T-helper 1 cell treated with Interleukin-12 subunit alpha and Interleukin-12 subunit beta and Interleukin-4 antibody, amounts not matched to agents 30 ng/mL and 1 ng/mL, for 36 hours (primary cell): ENCODE measurements around the gene RXRA. TPM values are rescaled to one million over a fixed set of nuclear protein-coding genes. Genes with fewer than 3 reads are reported as not detected.

Experiments used
- intact Hi-C: fragments of 100-400 bp; cut with micrococcal nuclease; formaldehyde crosslinking; loops from one replicate; pipeline ENCODE4 v1.15.1; 2024
- total RNA-seq: library from RNA; stranded (reverse); gene quantifications from 2 replicates; pipeline ENCODE4 v1.2.3, GENCODE V29; 2022

RXRA gene
- total RNA-seq, 1 donor from 2014 or later, result 2.0 TPM

GRCh38 chr9:134349936-134350335 lies 23.7 kb downstream of the RXRA start:
- intact Hi-C loops, result no loop called here

DNA sequence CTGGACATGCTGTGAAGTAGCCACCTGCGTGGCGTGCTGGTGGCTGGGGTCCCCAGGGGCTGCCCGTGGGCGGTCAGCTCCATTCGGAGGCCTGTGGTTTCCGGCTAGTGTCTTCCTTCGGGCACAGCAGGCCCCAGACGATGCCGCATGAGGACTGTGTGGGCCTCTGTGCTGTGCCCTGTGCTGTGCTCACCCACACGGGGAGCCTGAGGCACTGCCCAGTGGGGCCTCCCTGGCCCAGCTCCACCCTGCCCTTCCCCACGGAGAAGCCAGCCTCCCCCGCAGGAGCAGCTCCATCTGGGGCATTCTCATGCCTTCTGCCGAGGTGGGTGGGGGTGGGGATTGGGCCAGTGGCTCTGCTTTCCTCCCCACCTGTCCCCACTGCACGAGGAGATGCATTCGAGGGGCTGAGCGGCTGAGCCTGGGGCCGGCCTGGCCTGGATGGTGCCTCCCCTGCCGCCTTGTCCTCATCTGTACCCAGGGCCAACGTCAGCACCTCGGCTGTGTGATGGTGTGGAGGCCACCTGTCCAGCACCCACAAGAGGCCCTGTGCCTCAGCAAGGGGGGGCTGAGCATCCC lies 24.2 kb downstream of the RXRA start:
- intact Hi-C loops, result no loop called here

- intact Hi-C loops, result no loop called here
Measured at GRCh38 chr9:134351606-134352176, 25.4 kb downstream of the RXRA start.

- intact Hi-C loops, result no loop called here
Measured at GRCh38 chr9:134352247-134352933, 26.1 kb downstream of the RXRA start.

GRCh38 chr9:134353539-134353938 lies 27.3 kb downstream of the RXRA start:
- intact Hi-C loops, result no loop called here

DNA sequence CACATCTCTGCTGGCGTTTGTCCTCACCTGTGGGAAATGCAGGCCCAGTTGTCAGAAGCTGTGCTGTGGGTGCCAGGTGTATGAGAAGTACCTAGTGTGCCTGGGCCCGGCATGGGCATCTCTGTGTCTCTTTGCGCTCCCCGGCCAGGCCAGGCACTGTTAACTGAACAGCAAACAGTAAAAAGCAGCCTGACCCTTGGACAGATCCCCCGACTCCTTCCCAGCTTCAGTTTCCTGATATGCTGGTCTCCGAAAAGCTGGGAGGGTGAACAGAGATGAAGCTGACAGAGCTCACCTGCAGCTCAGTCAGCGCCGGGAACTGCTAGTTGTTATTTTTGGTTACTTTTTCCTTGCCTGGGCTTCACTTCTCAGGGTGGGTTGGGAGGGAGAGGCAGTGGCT lies 28.9 kb downstream of the RXRA start:
- intact Hi-C loops, result no loop called here

GRCh38 chr9:134355561-134356279 lies 29.5 kb downstream of the RXRA start:
- intact Hi-C loops, result no loop called here

DNA sequence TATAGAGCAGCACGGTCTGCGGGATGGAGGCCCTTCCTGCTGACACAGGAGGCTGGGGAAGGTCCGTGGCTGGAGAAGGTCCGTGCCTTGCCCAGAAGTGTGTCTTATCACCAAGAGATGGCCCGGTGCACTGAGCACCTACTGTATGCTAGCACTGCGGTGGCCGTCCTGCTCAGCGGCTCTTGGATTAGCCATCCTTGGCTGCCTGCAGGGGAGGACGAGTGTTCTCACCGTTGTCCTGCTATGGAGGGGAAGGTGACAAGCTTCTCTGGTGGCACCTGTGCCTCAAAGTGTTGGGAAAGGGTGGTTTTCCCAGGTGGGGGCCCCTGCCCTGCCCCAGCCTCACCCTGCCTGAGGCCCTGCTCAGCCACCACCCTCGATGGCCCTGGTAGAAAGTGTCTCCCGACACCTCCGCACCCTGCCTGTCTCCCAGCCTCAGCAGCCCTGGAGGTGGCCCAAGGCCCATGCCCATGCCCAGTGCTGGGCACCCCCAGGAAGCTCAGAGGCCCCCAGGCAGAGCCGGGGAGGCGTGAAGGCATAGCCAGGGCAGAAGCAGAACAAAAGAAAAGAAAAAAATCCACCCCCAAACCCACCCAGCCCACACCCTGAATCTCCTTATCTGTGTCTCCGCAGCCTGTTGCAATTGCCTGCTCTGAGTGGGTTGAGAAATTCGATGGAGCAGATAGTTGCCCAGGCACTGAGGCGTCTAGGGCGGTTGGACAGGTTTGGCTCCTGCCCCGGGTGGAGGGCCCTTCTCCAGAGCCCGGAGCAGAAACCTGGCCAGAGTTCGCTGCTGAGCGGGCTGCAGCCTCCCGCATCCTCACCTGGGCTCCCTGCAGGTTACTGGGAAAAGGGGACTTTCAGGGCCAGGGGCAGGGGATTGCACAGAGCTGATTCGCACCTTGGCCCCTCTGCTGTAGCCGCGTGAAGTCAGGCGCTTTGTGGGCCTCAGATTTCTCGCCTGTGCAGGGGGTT lies 30.5 kb downstream of the RXRA start:
- intact Hi-C loops, result no loop called here

DNA sequence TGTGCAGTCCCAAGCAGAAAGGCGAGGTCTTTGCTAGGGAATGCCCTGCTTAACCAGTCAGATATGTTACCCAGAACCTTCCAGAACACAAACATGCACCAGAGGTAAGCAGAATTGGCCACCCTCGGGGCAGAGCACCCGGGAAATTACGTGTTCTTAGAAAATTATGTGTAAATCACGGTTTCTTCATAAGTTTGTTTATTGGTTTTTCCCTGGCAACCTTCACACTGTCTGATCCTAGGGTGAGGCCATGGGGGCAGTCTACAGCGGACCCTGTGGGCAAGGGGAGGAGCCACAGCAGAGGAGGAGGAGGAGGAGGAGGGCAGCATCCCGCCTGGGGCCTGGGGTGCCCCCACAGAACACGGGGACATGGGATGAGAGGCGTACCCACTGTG lies 31.4 kb downstream of the RXRA start:
- intact Hi-C loops, result no loop called here

DNA sequence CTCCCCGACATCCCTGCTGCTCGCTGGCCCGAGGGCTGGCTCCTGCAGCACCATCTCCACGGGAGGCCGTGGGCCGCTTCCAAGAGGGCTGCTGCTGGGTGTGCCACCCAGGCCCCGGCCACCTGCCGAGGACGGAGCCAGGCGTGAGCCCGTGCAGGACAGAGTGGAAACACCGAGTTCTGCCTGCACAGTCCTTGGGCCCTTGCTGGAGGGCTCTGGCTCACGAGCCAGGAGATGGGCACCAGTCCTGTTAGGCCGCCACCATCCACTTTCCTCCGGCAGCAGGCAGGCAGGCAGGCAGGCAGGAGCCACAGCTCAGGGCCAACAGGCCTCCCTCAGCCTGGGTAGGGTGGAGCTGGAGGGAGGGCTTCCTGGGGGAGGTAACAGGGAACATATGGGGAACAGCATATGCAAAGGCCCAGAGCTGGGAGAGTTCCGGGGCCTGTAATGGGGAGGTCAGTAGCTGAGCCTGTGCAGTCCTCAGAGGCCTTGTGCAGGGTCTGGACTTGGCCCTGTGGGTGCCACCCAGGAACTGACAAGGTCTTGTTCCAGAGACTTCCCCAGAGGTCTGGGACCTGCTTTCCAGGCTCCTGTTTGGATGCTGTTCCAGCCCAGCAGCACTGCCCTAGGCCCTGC lies 31.9 kb downstream of the RXRA start:
- intact Hi-C loops, result no loop called here

- intact Hi-C loops, result no loop called here
Measured at GRCh38 chr9:134358662-134359319, 32.5 kb downstream of the RXRA start.

- intact Hi-C loops, result no loop called here
Measured at GRCh38 chr9:134359493-134360179, 33.4 kb downstream of the RXRA start.

GRCh38 chr9:134360180-134360759 lies 34.0 kb downstream of the RXRA start:
- intact Hi-C loops, result no loop called here

- intact Hi-C loops, result no loop called here
Measured at GRCh38 chr9:134360897-134361296, 34.6 kb downstream of the RXRA start.

DNA sequence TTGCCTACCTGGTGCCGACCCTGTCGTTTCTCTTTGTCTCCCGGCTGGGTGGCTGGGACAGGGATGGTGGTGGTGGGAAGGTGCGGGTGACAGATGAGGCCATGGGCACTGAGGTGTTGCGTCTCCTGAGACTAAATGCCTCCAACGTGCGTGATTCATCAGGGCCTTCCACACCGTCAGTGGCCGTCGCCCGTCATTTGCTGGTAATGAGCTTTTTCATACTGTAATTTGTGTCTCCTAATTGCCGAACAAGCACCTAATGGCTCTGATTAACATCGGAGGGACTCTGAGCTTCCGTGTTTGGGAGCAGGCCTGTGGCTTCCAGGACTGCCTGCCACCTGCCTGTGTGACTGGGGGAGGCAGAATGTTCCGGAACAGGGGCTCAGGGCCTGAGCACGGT lies 35.2 kb downstream of the RXRA start:
- intact Hi-C loops, result no loop called here

DNA sequence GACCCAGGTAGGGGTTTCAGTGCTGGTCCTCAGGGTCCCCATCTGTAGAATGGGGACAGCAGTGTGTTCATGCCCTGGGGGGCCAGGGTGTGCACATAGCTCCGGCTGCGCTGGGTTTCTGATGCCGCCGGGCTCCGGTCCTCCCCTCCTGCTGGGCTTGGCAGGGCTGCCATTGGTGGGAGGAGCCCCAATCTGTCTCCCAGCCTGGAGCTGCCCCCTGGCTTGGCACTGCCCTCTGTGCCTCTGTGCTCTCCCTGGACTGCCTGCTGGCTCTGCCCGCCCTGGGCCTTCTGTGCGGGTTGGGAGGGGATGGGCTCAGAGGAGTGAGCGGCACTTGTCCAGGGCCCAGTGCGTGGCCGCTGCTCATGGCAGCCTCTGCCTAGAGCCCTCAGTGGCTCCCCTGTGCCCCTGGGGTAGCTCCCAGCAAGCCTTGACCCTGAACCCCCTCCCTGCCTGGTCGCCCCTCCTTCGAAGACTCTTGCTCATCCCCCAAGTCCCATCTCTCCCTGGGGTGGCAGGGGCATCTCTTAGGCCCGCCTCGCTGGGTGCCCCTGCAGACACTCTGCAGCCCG lies 35.7 kb downstream of the RXRA start:
- intact Hi-C loops, result no loop called here

- intact Hi-C loops, result no loop called here
Measured at GRCh38 chr9:134363450-134363849, 37.2 kb downstream of the RXRA start.

- intact Hi-C loops, result no loop called here
Measured at GRCh38 chr9:134364391-134365114, 38.3 kb downstream of the RXRA start.
